HCT116 (cell line): ENCODE results near the gene MICAL3. TPM values are rescaled to one million over a fixed set of nuclear protein-coding genes. Genes with fewer than 3 reads are reported as not detected.

Experiments
- ATAC-seq: fragments of 200-7000 bp; cut with Tn5 transposase; 2 replicates; pipeline ENCODE4 v1.9.1; 2020; ENCODE audit warnings: mild to moderate bottlenecking, moderate library complexity
- BruUV-seq: library from RNA; stranded (reverse); fragments of 400-500 nt; replicated peaks from 2 replicates; lab custom pipeline; 2021; lab: Mats Ljungman, UMichigan
- CTCF ChIA-PET: fragments of 300-600 bp; sonication (Branson Sonifier 250); formaldehyde crosslinking; loops from one replicate; lab custom pipeline; 2021; ENCODE audit warnings: antibody characterized with exemption; lab: Charles Lee
- POLR2A ChIA-PET: fragments of 300-600, 350-600 bp; sonication (Branson Sonifier 250); formaldehyde crosslinking; loops from one replicate; lab custom pipeline; 2021; ENCODE audit warnings: antibody characterized with exemption; lab: Charles Lee
- RAD21 ChIA-PET, 2 experiments: fragments of 300-600 bp; sonication (Branson Sonifier 250); formaldehyde crosslinking; loops; one replicate each; lab custom pipeline; 2023; ENCODE audit warnings: low total read pairs in 2 of 2; ENCODE audit not compliant: uncharacterized antibody in 2 of 2, unreplicated experiment in 2 of 2, low non-redundant PET in 1 of 2; lab: Charles Lee
- DNase-seq: peaks from one replicate; pipeline ENCODE4 v3.0.0-alpha.2; 2010; ENCODE audit warnings: low read depth, low spot score
- H2AFZ ChIP-seq: fragments of 200-600 bp; shearing (Covaris generic), sonication (generic); 2 replicates; pipeline ENCODE4 v1.6.1; 2017; ENCODE audit warnings: low read depth, mixed run types, mixed read lengths, antibody characterized with exemption, low read length; ENCODE audit not compliant: poor library complexity, severe bottlenecking
- H3K27ac ChIP-seq: 2 replicates; pipeline ENCODE4 v1.5.1; 2012; ENCODE audit warnings: low read depth, low read length
- H3K27me3 ChIP-seq: fragments of 200-600 bp; sonication (generic); 2 replicates; pipeline ENCODE4 v1.6.1; 2016; ENCODE audit warnings: mixed run types, low read length, mixed read lengths; ENCODE audit not compliant: insufficient read depth
- H3K36me3 ChIP-seq, 2 experiments: fragments of 200-500 bp in 1 of 2; fragments of 200-600 bp in 1 of 2; sonication (Bioruptor generic) in 1 of 2; sonication (generic) in 1 of 2; 2 replicates each; pipeline versions ENCODE4 v1.5.1 to v1.6.1; 2014 to 2016; ENCODE audit warnings: low read length in 2 of 2, inconsistent platforms in 1 of 2, mixed read lengths in 1 of 2, mixed run types in 1 of 2; ENCODE audit not compliant: insufficient read depth in 2 of 2, control insufficient read depth in 1 of 2
- H3K4me1 ChIP-seq, 2 experiments: fragments of 200-600 bp in 1 of 2; sonication (generic) in 1 of 2; 2 replicates each; pipeline versions ENCODE4 v1.5.1 to v1.6.1; 2012 to 2017; ENCODE audit warnings: low read length in 2 of 2, inconsistent platforms in 1 of 2, mild to moderate bottlenecking in 1 of 2, mixed read lengths in 1 of 2, mixed run types in 1 of 2, moderate library complexity in 1 of 2; ENCODE audit not compliant: insufficient read depth in 2 of 2, control insufficient read depth in 1 of 2
- H3K4me2 ChIP-seq: fragments of 200-600 bp; sonication (generic); 2 replicates; pipeline ENCODE4 v1.6.1; 2017; ENCODE audit warnings: mixed run types, low read length, mixed read lengths
- H3K4me3 ChIP-seq, 2 experiments: fragments of 200-600 bp in 1 of 2; sonication (generic) in 1 of 2; replicated peaks in 1 of 2; 2 replicates each; pipeline ENCODE4 v1.5.1; 2011 to 2016; ENCODE audit warnings: low read length in 2 of 2, control low read depth in 1 of 2, low read depth in 1 of 2, mild to moderate bottlenecking in 1 of 2, mixed read lengths in 1 of 2, mixed run types in 1 of 2
- H3K79me2 ChIP-seq: fragments of 200-600 bp; sonication (generic); 2 replicates; pipeline ENCODE4 v1.6.1; 2017; ENCODE audit warnings: mild to moderate bottlenecking, mixed run types, low read length, moderate library complexity, mixed read lengths; ENCODE audit not compliant: insufficient read depth
- H3K9ac ChIP-seq: fragments of 200-600 bp; sonication (generic); 2 replicates; pipeline ENCODE4 v1.6.1; 2016; ENCODE audit warnings: low read length, mixed read lengths
- H3K9me2 ChIP-seq: fragments of 200-600 bp; sonication (generic), shearing (Covaris generic); 2 replicates; pipeline ENCODE4 v1.6.1; 2017; ENCODE audit warnings: mixed run types, mild to moderate bottlenecking, moderate library complexity; ENCODE audit not compliant: insufficient read depth
- H3K9me3 ChIP-seq, 2 experiments: fragments of 200-500 bp in 1 of 2; fragments of 200-600 bp in 1 of 2; sonication (Bioruptor generic) in 1 of 2; sonication (generic) in 1 of 2; 2 replicates each; pipeline ENCODE4 v1.6.1; 2014 to 2017; ENCODE audit warnings: low read length in 2 of 2, mixed read lengths in 2 of 2, inconsistent platforms in 1 of 2, low read depth in 1 of 2, mild to moderate bottlenecking in 1 of 2, mixed run types in 1 of 2, moderate library complexity in 1 of 2; ENCODE audit not compliant: control insufficient read depth in 1 of 2, insufficient read depth in 1 of 2
- H4K20me1 ChIP-seq: fragments of 200-600 bp; sonication (generic), shearing (Covaris generic); 2 replicates; pipeline ENCODE4 v1.6.1; 2017; ENCODE audit warnings: mixed run types, mild to moderate bottlenecking, moderate library complexity; ENCODE audit not compliant: insufficient read depth
- CEBPB ChIP-seq: IDR thresholded peaks from 2 replicates; pipeline ENCODE4 v1.6.1; 2012; ENCODE audit warnings: low read depth
- CTCF ChIP-seq, 3 experiments: fragments of 200-600 bp in 1 of 3; sonication (generic) in 1 of 3; IDR thresholded peaks in 2 of 3; conservative IDR thresholded peaks in 1 of 3; 2 replicates each; pipeline ENCODE4 v1.5.1; 2012 to 2017; ENCODE audit warnings: low read depth in 2 of 3, low read length in 2 of 3, antibody characterized with exemption in 1 of 3, borderline replicate concordance in 1 of 3, control low read depth in 1 of 3, mild to moderate bottlenecking in 1 of 3, mixed read lengths in 1 of 3, mixed run types in 1 of 3, moderate library complexity in 1 of 3; ENCODE audit not compliant: insufficient read depth in 1 of 3
- EGR1 ChIP-seq: IDR thresholded peaks from 2 replicates; pipeline ENCODE4 v1.6.1; 2012; ENCODE audit warnings: low read depth
- ELF1 ChIP-seq: IDR thresholded peaks from 2 replicates; pipeline ENCODE4 v1.6.1; 2012; ENCODE audit warnings: low read depth, borderline replicate concordance
- EZH2 ChIP-seq: fragments of 200-600 bp; sonication (generic); IDR thresholded peaks from 2 replicates; pipeline ENCODE4 v1.6.1; 2017; ENCODE audit warnings: antibody characterized with exemption, mixed run types
- EZH2phosphoT487 ChIP-seq: fragments of 200-600 bp; IDR thresholded peaks from 2 replicates; pipeline ENCODE4 v1.6.1; 2018; ENCODE audit warnings: antibody characterized with exemption, borderline replicate concordance
- FOSL1 ChIP-seq: IDR thresholded peaks from 2 replicates; pipeline ENCODE4 v1.6.1; 2012; ENCODE audit warnings: low read depth
- JUND ChIP-seq: IDR thresholded peaks from 2 replicates; pipeline ENCODE4 v1.6.1; 2012
- MAX ChIP-seq: IDR thresholded peaks from 2 replicates; pipeline ENCODE4 v1.6.1; 2012
- POLR2A ChIP-seq: IDR thresholded peaks from 2 replicates; pipeline ENCODE4 v1.7.0; 2011; ENCODE audit warnings: borderline replicate concordance; ENCODE audit not compliant: insufficient read depth, insufficient read length; ENCODE audit errors: extremely low read depth
- RAD21 ChIP-seq: IDR thresholded peaks from 2 replicates; pipeline ENCODE4 v1.6.1; 2012; ENCODE audit warnings: low read depth, mild to moderate bottlenecking
- REST ChIP-seq: IDR thresholded peaks from 2 replicates; pipeline ENCODE4 v1.6.1; 2012; ENCODE audit warnings: low read depth
- SIN3A ChIP-seq: IDR thresholded peaks from 2 replicates; pipeline ENCODE4 v1.6.1; 2012; ENCODE audit warnings: low read depth
- SP1 ChIP-seq: IDR thresholded peaks from 2 replicates; pipeline ENCODE4 v1.6.1; 2012; ENCODE audit warnings: low read depth
- TCF7L2 ChIP-seq: IDR thresholded peaks from 2 replicates; pipeline ENCODE4 v1.7.0; 2011; ENCODE audit warnings: borderline replicate concordance, inconsistent platforms; ENCODE audit not compliant: insufficient read depth, insufficient read length; ENCODE audit errors: extremely low read depth
- YY1 ChIP-seq: IDR thresholded peaks from 2 replicates; pipeline ENCODE4 v1.6.1; 2011; ENCODE audit warnings: low read length, low read depth, moderate library complexity, mild to moderate bottlenecking; ENCODE audit not compliant: insufficient replicate concordance; ENCODE audit errors: extremely low read depth
- ZFX ChIP-seq: fragments of 450-650 bp; IDR thresholded peaks from 2 replicates; pipeline ENCODE4 v1.6.1; 2017
- ZNF274 ChIP-seq: fragments of 200-500 bp; sonication (Bioruptor generic); IDR thresholded peaks from 2 replicates; pipeline ENCODE4 v1.6.1; 2014; ENCODE audit warnings: mild to moderate bottlenecking, low read depth, low read length, inconsistent platforms
- intact Hi-C: fragments of 100-400 bp; cut with micrococcal nuclease; formaldehyde crosslinking; loops from 2 replicates; pipeline ENCODE4 v1.10.0; 2022
- total RNA-seq: library from RNA; stranded (reverse); gene quantifications from one replicate; pipeline ENCODE4 v1.2.1, GENCODE V29; 2021; ENCODE audit not compliant: unreplicated experiment
- TF ChIP-seq, protein P1 (sequence below): IDR thresholded peaks from 2 replicates; pipeline ENCODE4 v1.6.1; 2012
- TF ChIP-seq, protein P2 (sequence below): IDR thresholded peaks from 2 replicates; pipeline ENCODE4 v1.6.1; 2011; ENCODE audit warnings: mild to moderate bottlenecking, low read length, moderate library complexity; ENCODE audit not compliant: insufficient replicate concordance; ENCODE audit errors: extremely low read depth

The MICAL3 gene
- total RNA-seq, 1 experiment from 2014 or later = 30.8 TPM

- intact Hi-C loops = no loop called here
- ChIA-PET POLR2A (no interaction called here), CTCF (interaction anchor here (1.4 to 5.8 kb wide), 6 partner anchors 33 to 713 kb away, joined by 3 to 96 read pairs (median 28); partner anchors contain the start of gene PEX26), RAD21 (no interaction called here)
- Histone ChIP-seq H3K4me1 (peaks cover 0 to 8% of the 10 kb centered on the region in 2 experiments; a peak in 2 of 4 replicates), H3K36me3 (peaks cover 0 to 3% of the 10 kb centered on the region in 2 experiments; a peak in 1 of 4 replicates), H3K9me3 (no peaks in the 10 kb centered on the region), H3K9me2 (no peaks in the 10 kb centered on the region), H3K4me3 (no peak overlapping the region), H3K27me3 (no peaks in the 10 kb centered on the region), H3K27ac (no peak overlapping the region), H3K79me2 (no peaks in the 10 kb centered on the region), H3K4me2 (no peak overlapping the region), H2AFZ (no peak overlapping the region), H3K9ac (no peak overlapping the region), H4K20me1 (no peaks in the 10 kb centered on the region)
- DNase-seq (no peak), ATAC-seq (no peak)
- BruUV-seq = no TSS peak
- TF ChIP-seq, protein P1, sequence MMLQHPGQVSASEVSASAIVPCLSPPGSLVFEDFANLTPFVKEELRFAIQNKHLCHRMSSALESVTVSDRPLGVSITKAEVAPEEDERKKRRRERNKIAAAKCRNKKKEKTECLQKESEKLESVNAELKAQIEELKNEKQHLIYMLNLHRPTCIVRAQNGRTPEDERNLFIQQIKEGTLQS = no peak
- TF ChIP-seq JUND (no peak), POLR2A (no peak), SIN3A (no peak), YY1 (no peak), EZH2 (no peak), EGR1 (no peak), CTCF (IDR thresholded peaks at IDR 0.05 in 2 of 3, conservative IDR thresholded peaks at IDR 0.05 in 1 of 3; ENCODE audit: borderline replicate concordance in 1 of 3, insufficient read depth in 1 of 3, low read depth in 2 of 3, low read length in 2 of 3) (no peak), EZH2phosphoT487 (no peak), FOSL1 (no peak), TCF7L2 (no peak), ZNF274 (no peak), CEBPB (no peak), SP1 (no peak), ZFX (no peak), RAD21 (no peak), ELF1 (no peak), MAX (no peak), REST (no peak)
- TF ChIP-seq, protein P2, sequence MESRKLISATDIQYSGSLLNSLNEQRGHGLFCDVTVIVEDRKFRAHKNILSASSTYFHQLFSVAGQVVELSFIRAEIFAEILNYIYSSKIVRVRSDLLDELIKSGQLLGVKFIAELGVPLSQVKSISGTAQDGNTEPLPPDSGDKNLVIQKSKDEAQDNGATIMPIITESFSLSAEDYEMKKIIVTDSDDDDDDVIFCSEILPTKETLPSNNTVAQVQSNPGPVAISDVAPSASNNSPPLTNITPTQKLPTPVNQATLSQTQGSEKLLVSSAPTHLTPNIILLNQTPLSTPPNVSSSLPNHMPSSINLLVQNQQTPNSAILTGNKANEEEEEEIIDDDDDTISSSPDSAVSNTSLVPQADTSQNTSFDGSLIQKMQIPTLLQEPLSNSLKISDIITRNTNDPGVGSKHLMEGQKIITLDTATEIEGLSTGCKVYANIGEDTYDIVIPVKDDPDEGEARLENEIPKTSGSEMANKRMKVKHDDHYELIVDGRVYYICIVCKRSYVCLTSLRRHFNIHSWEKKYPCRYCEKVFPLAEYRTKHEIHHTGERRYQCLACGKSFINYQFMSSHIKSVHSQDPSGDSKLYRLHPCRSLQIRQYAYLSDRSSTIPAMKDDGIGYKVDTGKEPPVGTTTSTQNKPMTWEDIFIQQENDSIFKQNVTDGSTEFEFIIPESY = no peak
- TF ChIP-seq, all 23 proteins: peak for 0
Measured at GRCh38 chr22:17787241-17787640, 237.1 kb downstream of the MICAL3 start.
